Sigmoid colon (tissue), 7 donors: ENCODE data around the gene GTF3C6. TPM values are rescaled to one million over a fixed set of nuclear protein-coding genes. Genes with fewer than 3 reads are reported as not detected.

Source experiments
- DNase-seq: peaks from one replicate; pipeline ENCODE4 v3.0.0-alpha.2; 2019
- H3K27ac ChIP-seq, 4 donors: fragments of 200-600 bp; sonication (generic); one replicate each; pipeline ENCODE4 v1.5.1; 2016 to 2019; ENCODE audit warnings: mild to moderate bottlenecking in 1 of 4
- H3K27me3 ChIP-seq, 3 donors: fragments of 200-600 bp; sonication (generic); one replicate each; pipeline ENCODE4 v1.5.1; 2019; ENCODE audit warnings: mild to moderate bottlenecking in 1 of 3
- H3K36me3 ChIP-seq, 4 donors: fragments of 200-600 bp; sonication (generic); one replicate each; pipeline ENCODE4 v1.5.1; 2016 to 2019
- H3K4me1 ChIP-seq, 4 donors: fragments of 200-600 bp; sonication (generic); one replicate each; pipeline ENCODE4 v1.5.1; 2017 to 2019
- H3K4me3 ChIP-seq, 4 donors: fragments of 200-600 bp; sonication (generic); one replicate each; pipeline ENCODE4 v1.5.1; 2017 to 2019; ENCODE audit warnings: mild to moderate bottlenecking in 2 of 4, moderate library complexity in 1 of 4
- H3K9me3 ChIP-seq, 4 donors: fragments of 200-600 bp in 3 of 4; sonication (generic) in 3 of 4; one replicate each; pipeline versions ENCODE4 v1.5.1 to v1.6.1; 2013 to 2019
- EP300 ChIP-seq, 4 donors: sonication (generic); formaldehyde crosslinking; IDR thresholded peaks; one replicate each; pipeline ENCODE4 v1.6.1; 2017; ENCODE audit warnings: antibody characterized with exemption in 4 of 4
- POLR2A ChIP-seq, 2 donors: fragments of 450-650 bp; IDR thresholded peaks; one replicate each; pipeline ENCODE4 v1.6.1; 2016; ENCODE audit warnings: antibody characterized with exemption in 2 of 2, mild to moderate bottlenecking in 2 of 2, moderate library complexity in 2 of 2
- POLR2AphosphoS5 ChIP-seq, 4 donors: sonication (generic); formaldehyde crosslinking; IDR thresholded peaks; one replicate each; pipeline ENCODE4 v1.6.1; 2017; ENCODE audit warnings: antibody characterized with exemption in 4 of 4
- WGBS, 2 donors: extraction: QIAGEN DNeasy Blood & Tissue Kit; methylation state at CpG; one replicate each; pipeline ENCODE4 v1.1.7; 2013; 5-methylcytosine and 5-hydroxymethylcytosine counted together
- intact Hi-C: fragments of 100-400 bp; cut with DNase I; formaldehyde crosslinking; loops from one replicate; pipeline ENCODE4 v1.15.1; 2023
- polyA plus RNA-seq, 3 donors: library from polyadenylated mRNA; stranded (reverse); fragments of 200-250 nt; gene quantifications; one replicate each; pipeline ENCODE4 v1.2.3, GENCODE V29; 2013
- total RNA-seq, 4 donors: library from RNA; depleted of rRNA; stranded (reverse); fragments of >200 nt; gene quantifications; one replicate each; pipeline ENCODE4 v1.1.0, GENCODE V29; 2016
- TF ChIP-seq, protein P1 (sequence below), 4 experiments: fragments of 450-650 bp in 3 of 4; fragments of 200-600 bp in 1 of 4; IDR thresholded peaks; one replicate each; pipeline ENCODE4 v1.5.1; 2016 to 2019; ENCODE audit warnings: antibody characterized with exemption in 4 of 4, mild to moderate bottlenecking in 3 of 4, moderate library complexity in 2 of 4
- donor health status: healthy with polysubstance abuse.
- donor health status: Bipolar disorder and iron deficiency.
- donor health status: healthy.

The GTF3C6 gene
- total and polyA plus RNA-seq, 7 donors: 41.0 to 100 (median 59.9) TPM

DNA sequence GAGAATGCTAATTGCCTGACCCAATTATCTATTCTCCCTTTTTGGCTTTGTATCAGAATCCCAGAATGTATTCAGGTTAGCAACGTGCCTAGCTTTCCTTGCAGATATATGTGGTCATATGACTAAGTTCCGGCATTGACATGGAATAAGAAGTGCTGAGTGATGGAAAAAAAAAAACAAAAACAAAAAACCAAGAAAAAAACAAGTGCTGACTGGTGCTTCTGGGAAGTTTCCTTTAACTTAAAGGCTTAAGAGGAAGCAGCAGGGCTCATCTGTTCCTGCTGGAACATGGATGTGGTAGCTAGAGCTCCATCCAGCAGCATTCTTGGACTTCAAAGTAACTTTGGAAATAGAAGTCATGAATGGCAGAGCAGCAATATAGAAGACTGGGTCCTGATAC lies 13.0 kb downstream of the GTF3C6 start:
- TF ChIP-seq POLR2AphosphoS5 (IDR thresholded peaks at IDR 0.05) (no peak), POLR2A (IDR thresholded peaks at IDR 0.05) (no peak), EP300 (IDR thresholded peaks at IDR 0.05) (no peak)
- TF ChIP-seq, protein P1, sequence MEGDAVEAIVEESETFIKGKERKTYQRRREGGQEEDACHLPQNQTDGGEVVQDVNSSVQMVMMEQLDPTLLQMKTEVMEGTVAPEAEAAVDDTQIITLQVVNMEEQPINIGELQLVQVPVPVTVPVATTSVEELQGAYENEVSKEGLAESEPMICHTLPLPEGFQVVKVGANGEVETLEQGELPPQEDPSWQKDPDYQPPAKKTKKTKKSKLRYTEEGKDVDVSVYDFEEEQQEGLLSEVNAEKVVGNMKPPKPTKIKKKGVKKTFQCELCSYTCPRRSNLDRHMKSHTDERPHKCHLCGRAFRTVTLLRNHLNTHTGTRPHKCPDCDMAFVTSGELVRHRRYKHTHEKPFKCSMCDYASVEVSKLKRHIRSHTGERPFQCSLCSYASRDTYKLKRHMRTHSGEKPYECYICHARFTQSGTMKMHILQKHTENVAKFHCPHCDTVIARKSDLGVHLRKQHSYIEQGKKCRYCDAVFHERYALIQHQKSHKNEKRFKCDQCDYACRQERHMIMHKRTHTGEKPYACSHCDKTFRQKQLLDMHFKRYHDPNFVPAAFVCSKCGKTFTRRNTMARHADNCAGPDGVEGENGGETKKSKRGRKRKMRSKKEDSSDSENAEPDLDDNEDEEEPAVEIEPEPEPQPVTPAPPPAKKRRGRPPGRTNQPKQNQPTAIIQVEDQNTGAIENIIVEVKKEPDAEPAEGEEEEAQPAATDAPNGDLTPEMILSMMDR (IDR thresholded peaks at IDR 0.05): no peak
- 72 to 78% methylated on average over 2 of the region's 2 CpGs for WGBS, 2 donors
- Histone ChIP-seq H3K9me3 (no peaks in the 10 kb centered on the region), H3K27ac (no peak overlapping the region), H3K4me3 (no peak overlapping the region), H3K36me3 (peaks cover 0 to 23% (median 6%) of the 10 kb centered on the region in 4 donors), H3K27me3 (no peaks in the 10 kb centered on the region), H3K4me1 (no peaks in the 10 kb centered on the region)
- intact Hi-C loops: no loop called here
- no peak for DNase-seq

DNA sequence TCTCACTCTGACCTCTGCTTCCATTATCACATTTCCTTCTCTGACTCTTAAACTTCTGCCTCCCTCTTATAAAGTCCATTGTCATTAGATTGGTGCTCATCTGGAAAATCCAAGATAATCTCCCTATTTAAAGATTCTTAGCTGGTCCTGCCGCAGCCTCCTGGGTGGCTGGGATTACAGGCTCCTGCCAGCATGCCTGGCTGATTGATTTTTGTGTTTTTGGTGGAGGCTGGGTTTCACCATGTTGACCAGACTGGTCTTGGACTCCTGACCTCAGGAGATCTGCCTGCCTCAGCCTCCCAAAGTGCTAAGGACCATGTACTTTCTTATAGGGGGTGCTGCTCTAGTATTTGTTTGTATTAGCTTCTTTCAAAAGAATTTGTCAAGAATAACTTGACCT lies 18.1 kb downstream of the GTF3C6 start:
- no peaks in the 10 kb centered on the region for H3K27me3 ChIP-seq
- WGBS, 2 donors: 96 to 99% methylated on average over 1 of the region's 1 CpG
- H3K4me3 ChIP-seq: no peak overlapping the region
- H3K36me3 ChIP-seq: no peaks in the 10 kb centered on the region
- DNase-seq: no peak
- intact Hi-C loops: no loop called here
- TF ChIP-seq POLR2A (IDR thresholded peaks at IDR 0.05) (no peak), POLR2AphosphoS5 (IDR thresholded peaks at IDR 0.05) (no peak), EP300 (IDR thresholded peaks at IDR 0.05) (no peak)
- TF ChIP-seq, protein P1 (IDR thresholded peaks at IDR 0.05): no peak
- no peak overlapping the region for H3K27ac ChIP-seq
- no peaks in the 10 kb centered on the region for H3K4me1 ChIP-seq
- no peaks in the 10 kb centered on the region for H3K9me3 ChIP-seq

DNA sequence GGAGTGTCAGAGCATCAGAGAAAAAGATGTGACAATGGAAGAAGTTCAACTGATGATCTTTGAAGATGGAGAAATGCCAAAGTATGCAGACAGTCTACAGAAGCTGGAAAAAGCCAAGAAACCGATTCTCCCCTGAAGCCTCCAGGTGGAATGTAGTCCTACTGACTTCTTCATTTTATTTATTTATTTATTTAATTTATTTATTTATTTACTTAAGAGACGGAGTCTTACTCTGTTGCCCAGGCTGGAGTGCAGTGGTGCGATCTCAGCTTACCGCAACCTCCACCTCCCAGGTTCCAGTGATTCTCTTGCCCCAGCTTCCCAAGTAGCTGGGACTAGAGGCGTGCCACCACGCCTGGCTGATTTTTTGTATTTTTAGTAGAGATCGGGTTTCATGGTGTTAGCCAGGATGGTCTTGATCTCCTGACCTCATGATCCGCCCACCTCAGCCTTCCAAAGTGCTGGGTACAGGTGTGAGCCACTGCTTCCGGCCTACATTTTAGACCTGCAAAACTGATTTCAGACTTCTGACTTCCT lies 21.1 kb downstream of the GTF3C6 start:
- Histone ChIP-seq H3K9me3 (no peaks in the 10 kb centered on the region), H3K4me3 (no peak overlapping the region), H3K4me1 (peaks cover 0 to 12% (median 10%) of the 10 kb centered on the region in 4 donors), H3K27ac (no peak overlapping the region), H3K36me3 (no peaks in the 10 kb centered on the region), H3K27me3 (no peaks in the 10 kb centered on the region)
- TF ChIP-seq POLR2A (IDR thresholded peaks at IDR 0.05) (no peak), POLR2AphosphoS5 (IDR thresholded peaks at IDR 0.05) (no peak), EP300 (IDR thresholded peaks at IDR 0.05) (no peak)
- TF ChIP-seq, protein P1 (IDR thresholded peaks at IDR 0.05): no peak
- no peak for DNase-seq
- intact Hi-C loops: loop anchor here (2.0 to 10.0 kb wide), 4 partner anchors 21 to 455 kb away; partner anchors contain the start of genes AMD1, CDK19 and GTF3C6
- WGBS, 2 donors: 97% methylated on average over 9 of the region's 9 CpGs

DNA sequence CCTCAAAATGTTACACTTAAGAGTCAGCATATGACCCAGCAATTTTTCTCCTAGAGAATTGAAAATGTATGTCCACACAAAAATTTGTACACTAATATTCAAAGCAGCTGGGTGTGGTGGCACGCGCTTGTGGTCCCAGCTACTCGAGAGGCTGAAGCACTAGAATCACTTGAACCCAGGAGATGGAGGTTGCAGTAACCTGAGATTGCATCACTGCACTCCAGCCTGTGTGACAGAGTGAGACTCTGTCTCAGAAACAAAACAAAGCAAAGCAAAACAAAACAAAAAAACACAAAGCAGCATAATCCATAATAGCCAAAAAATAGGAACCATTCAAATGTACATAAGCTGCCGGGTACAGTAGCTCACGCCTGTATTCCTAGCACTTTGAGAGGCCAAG lies 21.7 kb downstream of the GTF3C6 start:
- Histone ChIP-seq H3K36me3 (peaks cover 0 to 4% (median 0%) of the 10 kb centered on the region in 4 donors), H3K27me3 (no peaks in the 10 kb centered on the region), H3K9me3 (no peaks in the 10 kb centered on the region), H3K4me3 (no peak overlapping the region), H3K27ac (no peak overlapping the region), H3K4me1 (peaks cover 0 to 12% (median 10%) of the 10 kb centered on the region in 4 donors)
- TF ChIP-seq EP300 (IDR thresholded peaks at IDR 0.05) (no peak), POLR2AphosphoS5 (IDR thresholded peaks at IDR 0.05) (no peak), POLR2A (IDR thresholded peaks at IDR 0.05) (no peak)
- TF ChIP-seq, protein P1 (IDR thresholded peaks at IDR 0.05): no peak
- intact Hi-C loops: loop anchor here (2.0 to 10.0 kb wide), 4 partner anchors 21 to 455 kb away; partner anchors contain the start of genes AMD1, CDK19 and GTF3C6
- DNase-seq: no peak
- WGBS, 2 donors: 93 to 96% methylated on average over 5 of the region's 5 CpGs
